ENCODE data around the gene CATSPERD. TPM values are rescaled to one million over a fixed set of nuclear protein-coding genes. Genes with fewer than 3 reads are reported as not detected.
A peak's percentile ranks its signal among the peaks of the same experiment; 100 is the strongest.
"Not testable (repeated sequence)": the region's sequence is repeated elsewhere in the genome, so short reads cannot be mapped to it uniquely, and the experiment has no call there.

The CATSPERD gene
- total RNA-seq, 6 experiments from 2014 or later, result not detected

GRCh38 chr19:5683177-5683886 is 37.1 kb upstream of the CATSPERD start:
- TF ChIP-seq CTCF (IDR thresholded peaks at IDR 0.05), result no peak
- Mint-ChIP-seq H3K27ac (no peak overlapping the region), H3K36me3 (ENCODE audit: low read depth) (0 out of 2 replicates have a peak, but pooled peaks cover 2% of the 10 kb centered on the region), H3K9me3 (no peaks in the 10 kb centered on the region), H3K27me3 (ENCODE audit: insufficient read depth) (peaks cover 14% of the 10 kb centered on the region), H3K4me1 (ENCODE audit: low read depth) (peaks cover 25% of the 10 kb centered on the region), H3K4me3 (no peak overlapping the region)
- no peak for DNase-seq

- H3K4me3 Mint-ChIP-seq, result no peak overlapping the region
- no peak overlapping the region for H3K27ac Mint-ChIP-seq
- H3K9me3 Mint-ChIP-seq, result no peaks in the 10 kb centered on the region
- H3K4me1 Mint-ChIP-seq (ENCODE audit: low read depth), result peaks cover 20% of the 10 kb centered on the region
- peaks cover 14% of the 10 kb centered on the region for H3K27me3 Mint-ChIP-seq (ENCODE audit: insufficient read depth)
- DNase-seq, result no peak
- 0 out of 2 replicates have a peak, but pooled peaks cover 3% of the 10 kb centered on the region for H3K36me3 Mint-ChIP-seq (ENCODE audit: low read depth)
- no peak for TF ChIP-seq CTCF (IDR thresholded peaks at IDR 0.05)
Measured at GRCh38 chr19:5684694-5685430, 35.6 kb upstream of the CATSPERD start.

- Mint-ChIP-seq H3K36me3 (ENCODE audit: low read depth) (peaks cover 13% of the 10 kb centered on the region), H3K27ac (no peak overlapping the region), H3K9me3 (no peaks in the 10 kb centered on the region), H3K27me3 (ENCODE audit: insufficient read depth) (peaks cover 12% of the 10 kb centered on the region), H3K4me3 (peak overlapping the region; percentile 77; the same call in 1 of the 2 replicates), H3K4me1 (ENCODE audit: low read depth) (peaks cover 21% of the 10 kb centered on the region)
- DNase-seq, result no peak
- TF ChIP-seq CTCF (IDR thresholded peaks at IDR 0.05), result no peak
Measured at GRCh38 chr19:5686326-5686646, 34.2 kb upstream of the CATSPERD start.

GRCh38 chr19:5686647-5687359 is 33.6 kb upstream of the CATSPERD start:
- Mint-ChIP-seq H3K27ac (no peak overlapping the region), H3K27me3 (ENCODE audit: insufficient read depth) (peaks cover 12% of the 10 kb centered on the region), H3K4me3 (peak overlapping the region; percentile 77), H3K4me1 (ENCODE audit: low read depth) (peaks cover 16% of the 10 kb centered on the region), H3K36me3 (ENCODE audit: low read depth) (peaks cover 13% of the 10 kb centered on the region), H3K9me3 (no peaks in the 10 kb centered on the region)
- peak; percentile 88 for TF ChIP-seq CTCF (IDR thresholded peaks at IDR 0.05)
- peak; percentile 89 for DNase-seq

- TF ChIP-seq CTCF (IDR thresholded peaks at IDR 0.05), result peak; percentile 56
- H3K36me3 Mint-ChIP-seq (ENCODE audit: low read depth), result peaks cover 20% of the 10 kb centered on the region
- no peak overlapping the region for H3K4me3 Mint-ChIP-seq
- no peak overlapping the region for H3K27ac Mint-ChIP-seq
- peaks cover 9% of the 10 kb centered on the region for H3K27me3 Mint-ChIP-seq (ENCODE audit: insufficient read depth)
- no peaks in the 10 kb centered on the region for H3K9me3 Mint-ChIP-seq
- no peak for DNase-seq
- peaks cover 22% of the 10 kb centered on the region for H3K4me1 Mint-ChIP-seq (ENCODE audit: low read depth)
Measured at GRCh38 chr19:5687360-5688198, 32.9 kb upstream of the CATSPERD start.

- Mint-ChIP-seq H3K4me1 (ENCODE audit: low read depth) (peaks cover 20% of the 10 kb centered on the region), H3K27me3 (ENCODE audit: insufficient read depth) (peaks cover 11% of the 10 kb centered on the region), H3K36me3 (ENCODE audit: low read depth) (peaks cover 22% of the 10 kb centered on the region)
- not testable (repeated sequence) for H3K27ac Mint-ChIP-seq, H3K9me3 Mint-ChIP-seq, H3K4me3 Mint-ChIP-seq, DNase-seq
Measured at GRCh38 chr19:5688262-5688881, 32.1 kb upstream of the CATSPERD start.
